ENCODE measurements around the gene FHIP1A.

The FHIP1A gene

GRCh38 chr4:151434183-151434860, 25.3 kb downstream of the FHIP1A start:
- Histone ChIP-seq H3K4me1 (ENCODE audit: low read length) (peaks cover 3% of the 10 kb centered on the region; the same call in 1 of the 2 replicates), H3K9ac (ENCODE audit: low read length) (no peak overlapping the region), H3F3A (ENCODE audit: insufficient read depth, low read length) (no peaks in the 10 kb centered on the region), H3K4me2 (ENCODE audit: low read depth, low read length) (no peak overlapping the region), H2AFZ (ENCODE audit: low read length) (no peak overlapping the region), H3K27ac (ENCODE audit: low read length) (no peak overlapping the region), H4K20me1 (ENCODE audit: insufficient read depth, low read length) (no peaks in the 10 kb centered on the region), H3K9me2 (replicated peaks; ENCODE audit: insufficient read depth, low read length) (no peaks in the 10 kb centered on the region), H3K79me2 (ENCODE audit: low read length) (no peaks in the 10 kb centered on the region), H3K36me3 (replicated peaks; ENCODE audit: insufficient read depth, low read length) (no peaks in the 10 kb centered on the region), H3K27me3 (replicated peaks; ENCODE audit: insufficient read depth, low read length) (no peaks in the 10 kb centered on the region), H3K9me3 (replicated peaks; ENCODE audit: insufficient read depth, low read length) (no peaks in the 10 kb centered on the region), H3K4me3 (ENCODE audit: low read length) (no peak overlapping the region)
- DNase-seq, result no peak
- TF ChIP-seq EZH2 (optimal IDR thresholded peaks at IDR 0.05; ENCODE audit: low read depth, low read length) (no peak), CTCF (IDR thresholded peaks at IDR 0.05; ENCODE audit: low read length) (no peak), EZH2phosphoT487 (IDR thresholded peaks at IDR 0.05; ENCODE audit: low read length) (no peak)

DNA sequence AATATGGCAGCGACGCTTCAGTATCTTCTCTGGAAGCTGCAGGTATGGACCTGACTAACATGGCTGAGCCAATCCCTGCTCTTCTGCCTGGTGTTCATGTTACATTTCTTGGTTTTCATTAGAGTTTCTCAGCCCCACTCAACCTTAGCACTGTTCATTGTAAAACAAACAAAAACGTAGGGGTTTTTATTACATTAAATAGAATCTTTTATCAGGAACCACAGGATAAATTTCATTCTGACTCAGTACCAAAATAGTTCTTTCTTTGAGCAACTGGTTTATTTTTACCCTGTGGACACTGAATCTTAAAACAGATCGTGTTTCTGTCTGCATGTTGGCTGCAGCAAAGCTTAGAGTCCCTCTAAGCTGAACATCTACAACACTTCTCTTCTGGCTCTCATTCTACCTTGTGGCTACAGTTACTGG, 27.1 kb downstream of the FHIP1A start:
- H3K9ac ChIP-seq (ENCODE audit: low read length), result no peak overlapping the region

DNA sequence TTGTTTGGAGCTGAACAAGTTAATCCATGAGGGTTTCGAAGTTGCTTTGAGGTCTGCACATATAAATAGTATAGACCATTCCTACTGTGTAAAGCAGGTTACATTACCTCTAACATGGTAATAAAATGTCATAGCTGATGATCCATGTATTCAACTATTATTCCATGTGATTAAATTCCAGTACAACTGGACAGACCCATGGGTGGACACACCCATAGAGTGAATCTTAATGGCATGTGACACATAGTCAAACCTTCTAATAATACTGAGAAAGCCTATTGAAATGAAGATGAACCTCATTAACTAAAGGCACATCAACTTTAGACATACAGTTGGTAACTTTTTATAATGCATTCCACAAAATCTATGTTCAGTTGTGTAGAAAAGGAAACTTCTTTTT, 28.5 kb downstream of the FHIP1A start:
- Histone ChIP-seq H3F3A (ENCODE audit: insufficient read depth, low read length) (no peaks in the 10 kb centered on the region), H3K4me3 (ENCODE audit: low read length) (no peak overlapping the region), H3K4me2 (ENCODE audit: low read depth, low read length) (no peak overlapping the region), H3K4me1 (ENCODE audit: low read length) (no peaks in the 10 kb centered on the region), H3K9ac (ENCODE audit: low read length) (no peak overlapping the region), H3K27ac (ENCODE audit: low read length) (no peak overlapping the region), H3K36me3 (replicated peaks; ENCODE audit: insufficient read depth, low read length) (no peaks in the 10 kb centered on the region), H3K9me3 (replicated peaks; ENCODE audit: insufficient read depth, low read length) (no peaks in the 10 kb centered on the region), H2AFZ (ENCODE audit: low read length) (no peak overlapping the region), H3K27me3 (replicated peaks; ENCODE audit: insufficient read depth, low read length) (no peaks in the 10 kb centered on the region), H3K9me2 (replicated peaks; ENCODE audit: insufficient read depth, low read length) (no peaks in the 10 kb centered on the region), H3K79me2 (ENCODE audit: low read length) (no peaks in the 10 kb centered on the region), H4K20me1 (ENCODE audit: insufficient read depth, low read length) (no peaks in the 10 kb centered on the region)
- no peak for DNase-seq
- TF ChIP-seq EZH2 (optimal IDR thresholded peaks at IDR 0.05; ENCODE audit: low read depth, low read length), result no peak
- no peak for TF ChIP-seq CTCF (IDR thresholded peaks at IDR 0.05; ENCODE audit: low read length)
- no peak for TF ChIP-seq EZH2phosphoT487 (IDR thresholded peaks at IDR 0.05; ENCODE audit: low read length)

More for the DNA sequence above, 27.1 kb downstream of the FHIP1A start:
- Histone ChIP-seq H3K27ac (ENCODE audit: low read length) (no peak overlapping the region), H3K9me3 (replicated peaks; ENCODE audit: insufficient read depth, low read length) (no peaks in the 10 kb centered on the region), H2AFZ (ENCODE audit: low read length) (no peak overlapping the region), H3K4me2 (ENCODE audit: low read depth, low read length) (no peak overlapping the region), H3K4me1 (ENCODE audit: low read length) (no peaks in the 10 kb centered on the region), H3K9me2 (replicated peaks; ENCODE audit: insufficient read depth, low read length) (no peaks in the 10 kb centered on the region), H3K27me3 (replicated peaks; ENCODE audit: insufficient read depth, low read length) (no peaks in the 10 kb centered on the region), H4K20me1 (ENCODE audit: insufficient read depth, low read length) (no peaks in the 10 kb centered on the region), H3K36me3 (replicated peaks; ENCODE audit: insufficient read depth, low read length) (no peaks in the 10 kb centered on the region), H3F3A (ENCODE audit: insufficient read depth, low read length) (no peaks in the 10 kb centered on the region), H3K4me3 (ENCODE audit: low read length) (no peak overlapping the region), H3K79me2 (ENCODE audit: low read length) (no peaks in the 10 kb centered on the region)
- DNase-seq, result no peak
- TF ChIP-seq CTCF (IDR thresholded peaks at IDR 0.05; ENCODE audit: low read length) (no peak), EZH2phosphoT487 (IDR thresholded peaks at IDR 0.05; ENCODE audit: low read length) (no peak), EZH2 (optimal IDR thresholded peaks at IDR 0.05; ENCODE audit: low read depth, low read length) (no peak)

Measured in MM.1S (cell line).